Prostate gland (tissue), 2 donors: ENCODE measurements around the gene OMA1. TPM values are rescaled to one million over a fixed set of nuclear protein-coding genes. Genes with fewer than 3 reads are reported as not detected.
A peak's percentile ranks its signal among the peaks of the same experiment; 100 is the strongest.

Source experiments
- DNase-seq: peaks from one replicate; pipeline ENCODE4 v3.0.0-alpha.2; 2019; ENCODE audit warnings: low spot score
- H3K27ac ChIP-seq, 2 donors: fragments of 200-600 bp; sonication (generic); 2 replicates each; pipeline ENCODE4 v1.5.1; 2017 to 2019
- H3K27me3 ChIP-seq: fragments of 200-600 bp; sonication (generic); replicated peaks from 2 replicates; pipeline ENCODE4 v1.5.1; 2019; ENCODE audit not compliant: insufficient read depth
- H3K36me3 ChIP-seq, 2 donors: fragments of 200-600 bp; sonication (generic); 1 replicate in 1 of 2; 2 replicates in 1 of 2; pipeline versions ENCODE4 v1.5.1 to v1.8.1; 2017 to 2019
- H3K4me1 ChIP-seq: fragments of 200-600 bp; sonication (generic); replicated peaks from 2 replicates; pipeline ENCODE4 v1.5.1; 2019
- H3K4me3 ChIP-seq, 2 donors: fragments of 200-600 bp; sonication (generic); 2 replicates each; pipeline ENCODE4 v1.5.1; 2017 to 2019
- H3K9me3 ChIP-seq: fragments of 200-600 bp; sonication (generic); 2 replicates; pipeline ENCODE4 v1.5.1; 2017
- POLR2A ChIP-seq: fragments of 450-650 bp; IDR thresholded peaks from one replicate; pipeline ENCODE4 v1.6.1; 2016; ENCODE audit warnings: antibody characterized with exemption, mild to moderate bottlenecking
- POLR2AphosphoS5 ChIP-seq: sonication (generic); formaldehyde crosslinking; IDR thresholded peaks from one replicate; pipeline ENCODE4 v1.6.1; 2017; ENCODE audit warnings: antibody characterized with exemption
- WGBS: methylation state at CpG from one replicate; pipeline ENCODE4 v1.1.5; 2018; 5-methylcytosine and 5-hydroxymethylcytosine counted together
- intact Hi-C: fragments of 100-400 bp; cut with DNase I; formaldehyde crosslinking; loops from one replicate; pipeline ENCODE4 v1.14.2; 2022
- total RNA-seq, 2 donors: library from RNA; depleted of rRNA; stranded (reverse); fragments of >200 nt; gene quantifications; one replicate each; pipeline ENCODE4 v1.1.0, GENCODE V29; 2016
- TF ChIP-seq, protein P1 (sequence below), 4 experiments: fragments of 200-600 bp in 2 of 4; fragments of 450-650 bp in 2 of 4; sonication (generic) in 2 of 4; IDR thresholded peaks; 1 replicate in 3 of 4; 2 replicates in 1 of 4; pipeline ENCODE4 v1.5.1; 2016 to 2019; ENCODE audit warnings: antibody characterized with exemption in 4 of 4, mild to moderate bottlenecking in 2 of 4, moderate library complexity in 2 of 4

OMA1 gene
- total RNA-seq, 2 donors from 2014 or later = 26.4 to 46.6 TPM

DNA sequence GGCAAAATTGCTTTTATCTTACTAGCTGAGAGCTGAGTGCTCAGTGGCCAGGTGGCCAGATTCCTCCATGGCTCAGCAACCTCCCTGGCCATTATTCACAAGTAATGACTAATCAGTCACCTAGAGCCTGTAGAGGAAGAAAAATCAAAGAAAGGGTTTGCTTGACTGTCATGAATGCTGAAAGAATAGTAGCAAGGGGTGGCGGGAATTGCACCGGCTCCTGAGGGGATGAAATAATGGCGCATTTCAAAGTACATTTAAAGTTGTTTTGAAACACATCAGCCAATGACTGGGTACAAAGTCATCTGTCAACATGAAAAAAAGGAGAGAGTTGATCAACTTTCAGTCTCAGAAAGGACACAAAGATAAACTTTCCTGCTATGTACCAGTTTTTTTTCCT is 99.5 kb downstream of the OMA1 start:
- 76% methylated on average over 3 of the region's 3 CpGs for WGBS
- no peak for DNase-seq

DNA sequence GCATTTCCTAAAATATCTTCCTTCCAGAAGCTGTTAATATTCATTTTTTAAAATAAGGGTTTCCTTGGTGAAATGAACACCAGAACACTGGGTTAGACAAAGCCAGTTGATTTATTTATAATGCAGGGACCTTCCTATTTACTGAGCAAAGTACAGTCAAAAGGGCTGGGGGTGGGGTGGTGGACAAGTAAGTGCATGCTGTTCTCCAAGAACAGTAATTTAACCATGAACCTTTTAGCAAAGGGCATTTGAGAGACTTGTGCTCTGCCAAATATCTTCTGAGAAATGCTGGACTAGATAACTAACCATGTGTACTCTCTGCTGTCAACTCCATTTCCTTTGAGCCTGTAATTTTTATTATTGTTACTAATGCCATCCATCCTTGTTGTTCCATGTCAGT is 100.2 kb downstream of the OMA1 start:
- DNase-seq = peak; percentile 7
- no peak overlapping the region for H3K4me3 ChIP-seq
- H3K4me1 ChIP-seq = no peaks in the 10 kb centered on the region
- intact Hi-C loops = no loop called here
- TF ChIP-seq, protein P1, sequence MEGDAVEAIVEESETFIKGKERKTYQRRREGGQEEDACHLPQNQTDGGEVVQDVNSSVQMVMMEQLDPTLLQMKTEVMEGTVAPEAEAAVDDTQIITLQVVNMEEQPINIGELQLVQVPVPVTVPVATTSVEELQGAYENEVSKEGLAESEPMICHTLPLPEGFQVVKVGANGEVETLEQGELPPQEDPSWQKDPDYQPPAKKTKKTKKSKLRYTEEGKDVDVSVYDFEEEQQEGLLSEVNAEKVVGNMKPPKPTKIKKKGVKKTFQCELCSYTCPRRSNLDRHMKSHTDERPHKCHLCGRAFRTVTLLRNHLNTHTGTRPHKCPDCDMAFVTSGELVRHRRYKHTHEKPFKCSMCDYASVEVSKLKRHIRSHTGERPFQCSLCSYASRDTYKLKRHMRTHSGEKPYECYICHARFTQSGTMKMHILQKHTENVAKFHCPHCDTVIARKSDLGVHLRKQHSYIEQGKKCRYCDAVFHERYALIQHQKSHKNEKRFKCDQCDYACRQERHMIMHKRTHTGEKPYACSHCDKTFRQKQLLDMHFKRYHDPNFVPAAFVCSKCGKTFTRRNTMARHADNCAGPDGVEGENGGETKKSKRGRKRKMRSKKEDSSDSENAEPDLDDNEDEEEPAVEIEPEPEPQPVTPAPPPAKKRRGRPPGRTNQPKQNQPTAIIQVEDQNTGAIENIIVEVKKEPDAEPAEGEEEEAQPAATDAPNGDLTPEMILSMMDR (IDR thresholded peaks at IDR 0.05) = no peak
- TF ChIP-seq POLR2A = no peak
- TF ChIP-seq POLR2AphosphoS5 = peak; percentile 42
- H3K36me3 ChIP-seq = no peaks in the 10 kb centered on the region
- H3K9me3 ChIP-seq = no peaks in the 10 kb centered on the region
- H3K27ac ChIP-seq = no peak overlapping the region
- H3K27me3 ChIP-seq = no peaks in the 10 kb centered on the region

More for the DNA sequence above, 99.5 kb downstream of the OMA1 start:
- TF ChIP-seq, protein P1 (IDR thresholded peaks at IDR 0.05) = no peak
- no peak for TF ChIP-seq POLR2AphosphoS5
- TF ChIP-seq POLR2A = no peak
- H3K27ac ChIP-seq = no peak overlapping the region
- H3K9me3 ChIP-seq = no peaks in the 10 kb centered on the region
- no peak overlapping the region for H3K4me3 ChIP-seq
- H3K4me1 ChIP-seq = no peaks in the 10 kb centered on the region
- no peaks in the 10 kb centered on the region for H3K27me3 ChIP-seq
- H3K36me3 ChIP-seq = no peaks in the 10 kb centered on the region
- intact Hi-C loops = no loop called here

DNA sequence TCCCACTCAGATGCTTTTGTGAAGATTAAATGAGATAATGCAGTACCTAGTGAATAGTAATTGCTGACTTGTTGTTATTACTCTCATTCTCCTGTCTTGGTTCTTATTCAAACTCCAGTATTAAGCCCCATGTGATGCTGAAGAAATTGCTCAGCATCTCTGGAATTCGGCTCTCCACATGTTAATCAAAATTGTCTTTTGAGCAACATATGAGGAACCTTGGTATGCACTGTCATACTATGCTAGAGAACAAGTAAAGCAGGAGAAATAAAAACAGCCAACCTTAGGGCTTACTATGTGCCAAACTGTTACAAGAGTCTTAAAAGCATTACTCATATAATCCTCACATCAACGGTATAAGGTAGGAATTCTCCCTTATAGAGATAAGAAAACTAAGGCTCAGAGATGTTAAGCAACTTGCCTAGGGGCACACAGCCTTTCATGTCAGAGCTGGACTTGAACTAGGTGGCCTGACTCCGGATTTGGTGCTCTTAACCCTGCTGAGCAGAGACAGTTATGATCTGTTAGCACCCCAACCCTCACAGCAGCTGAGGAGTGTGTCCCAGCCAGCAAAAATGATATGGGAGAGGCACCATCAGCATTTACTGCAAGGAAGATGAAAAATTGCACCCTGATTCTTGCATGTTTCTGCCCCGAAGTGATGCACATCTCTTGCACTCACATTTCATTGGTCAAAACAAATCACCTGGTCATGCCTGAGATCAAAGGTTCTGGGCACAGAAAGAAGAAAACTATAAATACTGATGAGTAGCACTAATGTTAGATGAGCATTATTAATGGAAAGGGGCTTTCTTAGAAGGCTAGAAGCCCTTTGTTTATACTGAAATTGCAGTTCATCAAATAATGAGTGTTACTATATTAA is 102.3 kb downstream of the OMA1 start:
- Histone ChIP-seq H3K9me3 (no peaks in the 10 kb centered on the region), H3K27me3 (no peaks in the 10 kb centered on the region), H3K4me1 (no peaks in the 10 kb centered on the region), H3K4me3 (no peak overlapping the region), H3K36me3 (no peaks in the 10 kb centered on the region), H3K27ac (no peak overlapping the region)
- DNase-seq = no peak
- WGBS = 76% methylated on average over 4 of the region's 4 CpGs
- TF ChIP-seq POLR2A = no peak
- TF ChIP-seq POLR2AphosphoS5 = no peak
- TF ChIP-seq, protein P1 (IDR thresholded peaks at IDR 0.05) = no peak
- intact Hi-C loops = no loop called here

DNA sequence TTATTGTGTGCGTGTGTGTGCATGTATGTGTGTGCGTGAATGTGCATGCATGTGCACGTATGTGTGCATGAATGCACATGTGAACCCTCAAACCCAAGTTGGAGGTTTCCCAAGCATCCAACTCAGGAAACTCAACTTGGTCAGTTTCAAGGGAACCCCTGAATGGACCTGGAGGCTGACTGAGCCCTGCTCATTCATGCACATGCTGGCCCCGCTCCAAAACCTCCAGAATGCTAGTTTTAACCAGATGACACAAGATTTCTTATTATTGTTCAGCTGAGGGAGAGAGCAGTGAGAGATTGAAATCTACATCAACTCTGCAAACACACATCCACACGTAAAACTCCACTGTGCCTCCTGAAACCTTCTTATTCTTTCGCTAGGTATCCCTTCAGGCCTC is 104.4 kb downstream of the OMA1 start:
- DNase-seq = no peak

More for the DNA sequence above, 104.4 kb downstream of the OMA1 start:
- Histone ChIP-seq H3K27me3 (no peaks in the 10 kb centered on the region), H3K4me1 (no peaks in the 10 kb centered on the region), H3K27ac (no peak overlapping the region), H3K4me3 (no peak overlapping the region), H3K9me3 (no peaks in the 10 kb centered on the region), H3K36me3 (no peaks in the 10 kb centered on the region)
- TF ChIP-seq POLR2A = no peak
- TF ChIP-seq, protein P1 (IDR thresholded peaks at IDR 0.05) = no peak
- no peak for TF ChIP-seq POLR2AphosphoS5
- 78% methylated on average over 6 of the region's 6 CpGs for WGBS
- intact Hi-C loops = no loop called here
